ENCODE results near the gene DVL1. TPM values are rescaled to one million over a fixed set of nuclear protein-coding genes. Genes with fewer than 3 reads are reported as not detected.
A peak's percentile ranks its signal among the peaks of the same experiment; 100 is the strongest.

DVL1 gene
- total and polyA plus RNA-seq, 9 of the 15 experiments (the other 6 are each of a cell fraction or from before 2014, with no cell fraction given) = 0.62 to 135 (median 24.3) TPM

GRCh38 chr1:1290238-1290731 lies 58.9 kb downstream of the DVL1 start (continued):
- no peak for TF ChIP-seq PHF8 (IDR thresholded peaks at IDR 0.05; ENCODE audit: borderline replicate concordance, low read length)
- TF ChIP-seq YY1 (IDR thresholded peaks at IDR 0.05; ENCODE audit: borderline replicate concordance in 1 of 3, control insufficient read depth in 1 of 3, extremely low read depth in 1 of 3, insufficient read depth in 3 of 3, insufficient read length in 1 of 3, insufficient replicate concordance in 2 of 3, low read depth in 1 of 3, low read length in 2 of 3) = peak in 2 of 3 experiments; percentile 20 to 71
- no peak for TF ChIP-seq GATA2 (CRISPR knock-in tag; IDR thresholded peaks at IDR 0.05)
- TF ChIP-seq TFAM (CRISPR knock-in tag; conservative IDR thresholded peaks at IDR 0.05) = no peak
- no peak for TF ChIP-seq IRF2 (CRISPR knock-in tag; IDR thresholded peaks at IDR 0.05)
- no peak for TF ChIP-seq ZNF609 (CRISPR knock-in tag; IDR thresholded peaks at IDR 0.05; ENCODE audit: borderline replicate concordance)
- TF ChIP-seq THRB (CRISPR knock-in tag; conservative IDR thresholded peaks at IDR 0.05) = no peak
- TF ChIP-seq RNF219 (CRISPR knock-in tag; IDR thresholded peaks at IDR 0.05) = no peak
- TF ChIP-seq CTBP1 (IDR thresholded peaks at IDR 0.05; ENCODE audit: borderline replicate concordance) = peak; percentile 30; the same call in 1 of the 2 replicates
- no peak for TF ChIP-seq NCOA2 (IDR thresholded peaks at IDR 0.05; ENCODE audit: partially characterized antibody in 2 of 2)
- no peak for TF ChIP-seq ZNF561 (CRISPR knock-in tag; conservative IDR thresholded peaks at IDR 0.05)
- 0 out of 4 replicates have a peak, but pooled peaks of 1 of the 2 experiments have one; percentile 36 for TF ChIP-seq RCOR1 (IDR thresholded peaks at IDR 0.05; ENCODE audit: borderline replicate concordance in 1 of 2, low read depth in 2 of 2, low read length in 2 of 2)
- no peak for TF ChIP-seq ZNF584 (CRISPR knock-in tag; IDR thresholded peaks at IDR 0.05; ENCODE audit: low read depth)
- TF ChIP-seq STAT5A (IDR thresholded peaks at IDR 0.05; ENCODE audit: borderline replicate concordance, low read length) = no peak
- TF ChIP-seq ETS2 (tag; IDR thresholded peaks at IDR 0.05; ENCODE audit: borderline replicate concordance, poor library complexity, severe bottlenecking) = no peak
- TF ChIP-seq TOE1 (IDR thresholded peaks at IDR 0.05; ENCODE audit: borderline replicate concordance) = no peak
- no peak for TF ChIP-seq TOE1 (CRISPR knock-in tag; IDR thresholded peaks at IDR 0.05; ENCODE audit: borderline replicate concordance, low read depth)
- no peak for TF ChIP-seq ZNF282 (CRISPR knock-in tag; IDR thresholded peaks at IDR 0.05)
- TF ChIP-seq ZNF785 (CRISPR knock-in tag; IDR thresholded peaks at IDR 0.05) = no peak
